ENCODE data around the gene SP2.

GRCh38 chr17:47853616-47854015, 42.4 kb upstream of the SP2 start:
- no peak for TF ChIP-seq CTCF (IDR thresholded peaks at IDR 0.05; ENCODE audit: low read depth, low read length)
- TF ChIP-seq EZH2phosphoT487 (IDR thresholded peaks at IDR 0.05; ENCODE audit: low read depth): no peak

Measured in OCI-LY3 (cell line).